ENCODE measurements around the gene PSMD13.

The PSMD13 gene

GRCh38 chr11:204587-205109 lies 32.1 kb upstream of the PSMD13 start:
- peak; percentile 7 to 15 for DNase-seq

GRCh38 chr11:205221-206001 lies 31.4 kb upstream of the PSMD13 start:
- DNase-seq, result peak; percentile 9 to 15

GRCh38 chr11:206002-206384 lies 30.8 kb upstream of the PSMD13 start:
- peak; percentile 21 to 24 for DNase-seq

- DNase-seq, result peak in 1 of 2 experiments; percentile 44
Observed at GRCh38 chr11:206526-207207, 30.1 kb upstream of the PSMD13 start.

- DNase-seq, result peak; percentile 99
Observed at GRCh38 chr11:207208-207862, 29.4 kb upstream of the PSMD13 start, which contains the start of the genes BET1L and RIC8A. TSS of gene BET1L (minus strand) at chr11:207399. CDS start at chr11:207321, 78 bp downstream. TSS of gene RIC8A (plus strand) at chr11:207708. CDS start at chr11:208855, 1,147 bp downstream.

DNA sequence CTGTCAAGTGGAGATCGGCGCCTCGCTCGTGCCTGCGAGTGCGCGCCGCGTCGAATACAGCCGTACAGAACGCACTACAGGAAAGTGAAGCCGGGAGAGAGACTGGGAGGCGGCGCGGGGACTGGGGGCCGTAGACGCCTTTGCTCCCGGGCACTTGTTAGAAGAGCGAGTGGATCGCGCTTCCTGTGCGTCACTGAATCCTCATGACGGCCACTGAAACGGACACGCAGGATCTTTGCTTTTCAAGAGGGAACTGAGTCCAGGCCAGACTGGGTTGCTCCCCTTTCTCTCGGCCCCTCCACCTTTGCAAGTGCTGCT lies 29.0 kb upstream of the PSMD13 start:
- DNase-seq, result no peak

- peak; percentile 84 to 89 for DNase-seq
Observed at GRCh38 chr11:208181-208916, 28.4 kb upstream of the PSMD13 start.

- no peak for DNase-seq
Observed at GRCh38 chr11:208917-209260, 27.9 kb upstream of the PSMD13 start.

DNA sequence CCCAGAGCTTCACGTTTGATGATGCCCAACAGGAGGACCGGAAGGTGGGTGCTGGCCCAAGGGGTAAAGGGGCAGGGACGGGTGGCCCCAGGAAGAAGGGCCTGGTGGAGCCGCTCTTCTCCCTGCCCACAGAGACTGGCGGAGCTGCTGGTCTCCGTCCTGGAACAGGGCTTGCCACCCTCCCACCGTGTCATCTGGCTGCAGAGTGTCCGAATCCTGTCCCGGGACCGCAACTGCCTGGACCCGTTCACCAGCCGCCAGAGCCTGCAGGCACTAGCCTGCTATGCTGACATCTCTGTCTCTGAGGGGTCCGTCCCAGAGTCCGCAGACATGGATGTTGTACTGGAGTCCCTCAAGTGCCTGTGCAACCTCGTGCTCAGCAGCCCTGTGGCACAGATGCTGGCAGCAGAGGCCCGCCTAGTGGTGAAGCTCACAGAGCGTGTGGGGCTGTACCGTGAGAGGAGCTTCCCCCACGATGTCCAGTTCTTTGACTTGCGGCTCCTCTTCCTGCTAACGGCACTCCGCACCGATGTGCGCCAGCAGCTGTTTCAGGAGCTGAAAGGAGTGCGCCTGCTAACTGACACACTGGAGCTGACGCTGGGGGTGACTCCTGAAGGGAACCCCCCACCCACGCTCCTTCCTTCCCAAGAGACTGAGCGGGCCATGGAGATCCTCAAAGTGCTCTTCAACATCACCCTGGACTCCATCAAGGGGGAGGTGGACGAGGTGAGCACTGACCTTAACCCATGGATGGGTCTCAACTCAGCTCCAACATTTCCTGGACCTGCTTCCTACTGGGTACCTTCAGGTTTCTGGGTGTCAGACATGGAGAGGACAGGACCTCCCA lies 27.3 kb upstream of the PSMD13 start:
- no peak for DNase-seq

GRCh38 chr11:210122-210802 lies 26.5 kb upstream of the PSMD13 start:
- no peak for DNase-seq

- DNase-seq, result no peak
Observed at GRCh38 chr11:210803-211180, 26.0 kb upstream of the PSMD13 start.

DNA sequence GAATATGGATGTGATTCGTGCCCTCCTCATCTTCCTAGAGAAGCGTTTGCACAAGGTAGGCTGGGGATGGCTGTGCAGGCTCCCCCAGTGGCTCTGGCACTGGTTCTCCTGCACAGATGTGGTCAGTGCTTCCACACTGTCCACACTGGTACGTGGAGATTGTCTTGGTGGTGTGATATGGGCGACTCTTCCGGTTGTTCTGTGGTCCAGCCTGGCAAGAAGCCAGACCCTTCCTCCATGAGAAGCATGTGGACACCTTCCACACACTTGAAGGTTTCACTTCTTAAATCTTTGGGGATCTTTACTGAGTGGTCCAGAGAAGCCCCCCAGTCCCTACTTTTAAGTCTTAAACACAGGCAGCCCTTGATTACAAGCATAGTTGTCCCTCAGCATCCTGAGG lies 25.5 kb upstream of the PSMD13 start:
- DNase-seq, result no peak

DNA sequence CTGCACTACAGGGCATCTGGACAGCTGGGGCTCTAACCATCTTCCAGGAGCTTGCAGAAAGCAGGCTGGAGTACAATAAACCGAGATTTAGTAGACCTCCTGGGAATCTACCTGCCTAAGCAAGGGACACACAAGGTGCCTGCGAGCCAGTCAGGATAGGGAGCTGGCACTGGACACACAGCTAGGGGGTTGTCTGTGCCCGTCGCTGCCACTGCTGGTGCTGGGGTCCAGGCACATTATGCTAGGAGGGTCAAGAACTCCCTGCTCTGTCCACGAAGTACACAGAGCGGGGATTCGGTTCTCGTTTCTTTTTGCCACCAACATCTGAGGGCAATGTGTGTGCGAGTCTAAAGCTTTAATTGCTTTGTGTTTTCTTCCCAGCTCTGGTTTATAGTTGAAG lies 25.0 kb upstream of the PSMD13 start:
- no peak for DNase-seq

GRCh38 chr11:212150-213100 lies 24.4 kb upstream of the PSMD13 start:
- DNase-seq, result no peak

GRCh38 chr11:213111-213510 lies 23.7 kb upstream of the PSMD13 start:
- DNase-seq, result no peak

DNA sequence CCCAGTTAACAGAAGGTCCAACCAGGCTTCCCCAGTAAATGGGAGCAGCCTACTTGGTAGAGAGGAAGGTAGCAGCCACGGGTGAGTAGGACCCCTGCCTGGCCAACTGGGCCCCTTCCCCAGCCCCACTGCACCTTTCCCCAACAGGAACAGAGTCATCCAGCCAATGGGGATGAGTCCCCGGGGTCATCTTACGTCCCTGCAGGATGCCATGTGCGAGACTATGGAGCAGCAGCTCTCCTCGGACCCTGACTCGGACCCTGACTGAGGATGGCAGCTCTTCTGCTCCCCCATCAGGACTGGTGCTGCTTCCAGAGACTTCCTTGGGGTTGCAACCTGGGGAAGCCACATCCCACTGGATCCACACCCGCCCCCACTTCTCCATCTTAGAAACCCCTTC lies 22.7 kb upstream of the PSMD13 start:
- DNase-seq, result no peak

DNA sequence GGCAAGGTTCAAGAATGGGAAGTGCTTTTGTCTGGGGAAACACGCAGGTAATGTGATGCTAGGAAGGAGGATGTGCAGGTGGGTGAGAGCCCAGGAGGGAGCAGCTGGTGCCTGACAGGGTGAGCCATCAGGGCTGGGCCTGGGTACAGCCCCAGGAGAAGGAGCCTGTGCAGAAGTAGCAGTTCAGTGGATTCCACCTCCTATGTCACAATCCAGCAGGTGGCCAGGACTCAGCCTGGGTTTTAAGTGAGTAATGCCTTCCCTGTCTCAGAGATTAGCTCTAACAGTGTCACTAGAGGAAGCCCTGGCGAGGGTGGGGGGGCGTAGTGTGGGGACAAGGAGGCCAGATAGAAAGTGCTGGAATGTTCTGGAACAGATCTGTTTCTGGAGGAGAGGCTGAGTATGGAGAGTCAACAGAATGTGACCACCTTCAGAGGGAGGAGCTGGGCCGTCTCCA lies 21.2 kb upstream of the PSMD13 start:
- DNase-seq, result no peak

DNA sequence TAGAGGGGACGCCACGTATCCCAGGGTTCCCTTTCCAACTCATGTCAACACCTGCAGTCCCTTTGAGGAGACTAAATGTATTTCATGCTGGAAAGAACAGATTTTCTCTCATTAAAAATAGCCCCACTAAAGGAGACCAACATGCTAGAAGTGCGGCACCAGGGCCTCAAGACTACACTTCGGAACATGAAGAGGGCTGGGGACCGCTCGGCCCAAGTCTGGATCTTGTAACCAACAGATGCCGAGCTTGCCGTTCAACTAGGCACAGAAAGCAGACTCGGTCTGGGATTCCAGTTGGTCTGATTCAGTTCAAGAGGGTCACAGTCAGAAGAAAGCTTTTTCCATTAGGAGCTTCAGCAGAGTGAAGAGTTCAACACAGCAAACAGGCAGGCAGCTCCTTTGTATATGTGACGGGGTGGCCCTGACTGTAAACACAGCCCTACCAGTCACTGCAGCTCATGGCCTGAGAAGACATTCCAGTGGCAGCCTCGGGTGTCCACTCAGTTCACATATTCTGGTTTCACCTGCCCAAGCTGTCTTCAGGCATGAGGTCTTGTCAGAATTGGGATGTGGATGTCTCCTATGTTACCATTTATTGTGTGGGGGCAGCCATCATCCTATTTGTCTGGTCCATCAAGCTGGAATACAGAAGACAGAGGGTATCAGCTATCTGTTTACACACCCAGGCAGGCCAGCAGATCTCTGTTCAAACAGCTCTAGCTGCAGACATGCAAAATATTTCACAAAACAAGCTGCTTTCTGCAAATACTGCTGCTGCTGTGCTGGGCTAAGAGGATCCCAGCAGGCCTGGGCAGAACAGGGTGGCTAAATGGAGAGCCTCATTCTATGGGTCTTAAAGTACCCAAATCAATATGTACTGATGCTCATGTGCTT lies 20.4 kb upstream of the PSMD13 start:
- DNase-seq, result no peak

DNA sequence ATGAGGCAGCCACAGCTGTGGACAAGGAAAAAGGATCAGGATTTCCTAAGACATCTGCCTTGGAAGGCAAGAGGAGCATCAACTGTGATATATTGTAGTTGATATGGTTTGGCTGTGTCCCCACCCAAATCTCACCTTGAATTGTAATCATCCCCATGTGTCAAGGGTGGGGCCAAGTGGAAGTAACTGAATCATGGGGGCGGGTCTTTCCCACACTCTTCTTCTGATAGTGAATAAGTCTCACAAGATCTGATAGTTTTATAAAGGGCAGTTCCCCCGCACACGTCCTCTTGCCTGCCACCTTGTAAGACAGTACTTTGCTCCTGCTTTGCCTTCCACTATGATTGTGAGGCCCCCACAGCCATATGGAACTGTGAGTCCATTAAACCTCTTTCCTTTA lies 19.1 kb upstream of the PSMD13 start:
- DNase-seq, result no peak
